Measurements from ENCODE around the gene DENND2D.

DNA sequence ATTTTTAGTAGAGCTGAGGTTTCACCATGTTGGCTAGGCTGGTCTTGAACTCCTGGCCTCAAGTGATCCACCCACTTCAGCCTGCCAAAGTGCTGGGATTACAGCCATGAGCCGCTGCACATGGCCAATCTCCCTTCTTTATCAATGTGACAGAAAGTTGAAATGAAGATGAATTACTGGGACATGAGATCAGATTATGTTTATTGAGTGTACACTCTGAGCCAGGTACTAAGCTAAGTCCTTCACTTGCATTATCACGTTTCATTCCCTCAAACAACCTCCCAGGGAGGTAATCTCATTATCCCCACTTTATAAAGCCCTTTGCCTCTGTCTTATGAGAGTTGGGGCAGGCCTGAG is 20.8 kb upstream of the DENND2D start:
- TF ChIP-seq CTCF (IDR thresholded peaks at IDR 0.05) = no peak
- TF ChIP-seq EP300 (IDR thresholded peaks at IDR 0.05) = no peak
- TF ChIP-seq POLR2AphosphoS5 (IDR thresholded peaks at IDR 0.05) = no peak
- no peak for TF ChIP-seq POLR2A (IDR thresholded peaks at IDR 0.05)
